GM12873 (cell line): ENCODE data around the gene DPH5.

Source experiments
- TF ChIP-seq, protein P1 (sequence below): IDR thresholded peaks from 2 replicates; pipeline ENCODE4 v1.5.1; 2012; ENCODE audit warnings: low read depth, mild to moderate bottlenecking, moderate library complexity, low read length, control low read depth; ENCODE audit not compliant: insufficient read depth; ENCODE audit errors: missing control alignments

Gene DPH5

DNA sequence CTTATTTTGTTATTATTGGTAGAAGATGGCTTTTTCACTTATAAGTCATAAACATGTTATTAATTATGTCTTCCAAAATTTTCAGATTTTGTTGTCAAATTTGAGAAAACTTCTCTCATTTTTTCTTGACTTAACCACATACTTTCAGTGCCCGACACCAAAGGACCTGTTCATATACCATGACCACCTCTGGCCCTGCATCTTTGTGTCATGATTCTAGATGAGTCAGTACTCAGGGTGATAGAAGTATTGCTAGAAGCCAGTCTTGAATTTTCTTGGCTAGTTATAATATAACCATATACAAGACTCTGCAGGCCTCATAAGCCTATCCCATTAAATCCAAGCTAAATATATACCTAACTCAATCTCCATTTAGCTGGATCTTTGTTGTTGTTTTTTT is 35.4 kb upstream of the DPH5 start:
- TF ChIP-seq, protein P1, sequence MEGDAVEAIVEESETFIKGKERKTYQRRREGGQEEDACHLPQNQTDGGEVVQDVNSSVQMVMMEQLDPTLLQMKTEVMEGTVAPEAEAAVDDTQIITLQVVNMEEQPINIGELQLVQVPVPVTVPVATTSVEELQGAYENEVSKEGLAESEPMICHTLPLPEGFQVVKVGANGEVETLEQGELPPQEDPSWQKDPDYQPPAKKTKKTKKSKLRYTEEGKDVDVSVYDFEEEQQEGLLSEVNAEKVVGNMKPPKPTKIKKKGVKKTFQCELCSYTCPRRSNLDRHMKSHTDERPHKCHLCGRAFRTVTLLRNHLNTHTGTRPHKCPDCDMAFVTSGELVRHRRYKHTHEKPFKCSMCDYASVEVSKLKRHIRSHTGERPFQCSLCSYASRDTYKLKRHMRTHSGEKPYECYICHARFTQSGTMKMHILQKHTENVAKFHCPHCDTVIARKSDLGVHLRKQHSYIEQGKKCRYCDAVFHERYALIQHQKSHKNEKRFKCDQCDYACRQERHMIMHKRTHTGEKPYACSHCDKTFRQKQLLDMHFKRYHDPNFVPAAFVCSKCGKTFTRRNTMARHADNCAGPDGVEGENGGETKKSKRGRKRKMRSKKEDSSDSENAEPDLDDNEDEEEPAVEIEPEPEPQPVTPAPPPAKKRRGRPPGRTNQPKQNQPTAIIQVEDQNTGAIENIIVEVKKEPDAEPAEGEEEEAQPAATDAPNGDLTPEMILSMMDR, result no peak

DNA sequence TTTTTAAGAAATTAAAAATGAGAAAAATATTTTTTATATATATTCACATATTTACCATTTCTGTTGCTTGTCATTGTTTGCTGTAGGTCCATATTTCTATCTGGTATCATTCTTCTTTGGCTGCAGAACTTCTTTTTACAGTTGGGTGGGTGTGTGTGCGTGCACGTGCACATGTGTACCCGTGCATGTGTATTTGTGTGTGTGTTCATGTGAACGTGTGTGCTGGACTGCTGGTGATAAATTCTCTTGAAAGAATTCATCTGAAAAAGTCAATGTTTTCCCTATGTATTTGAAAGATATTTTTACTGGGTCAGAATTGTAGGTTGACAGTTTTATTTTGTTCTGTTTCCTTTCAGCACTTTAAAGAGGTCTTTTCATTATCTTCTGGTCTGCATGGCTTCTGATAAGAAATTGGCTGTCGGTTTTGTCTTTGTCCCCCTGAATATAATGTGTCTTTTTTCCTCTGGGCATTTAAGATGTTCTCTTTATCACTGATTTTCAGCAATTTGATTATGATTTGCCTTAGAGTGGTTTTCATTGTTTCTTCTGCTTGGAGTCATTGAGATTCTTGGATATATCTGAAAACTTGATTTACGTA is 34.5 kb upstream of the DPH5 start:
- TF ChIP-seq, protein P1, result no peak

DNA sequence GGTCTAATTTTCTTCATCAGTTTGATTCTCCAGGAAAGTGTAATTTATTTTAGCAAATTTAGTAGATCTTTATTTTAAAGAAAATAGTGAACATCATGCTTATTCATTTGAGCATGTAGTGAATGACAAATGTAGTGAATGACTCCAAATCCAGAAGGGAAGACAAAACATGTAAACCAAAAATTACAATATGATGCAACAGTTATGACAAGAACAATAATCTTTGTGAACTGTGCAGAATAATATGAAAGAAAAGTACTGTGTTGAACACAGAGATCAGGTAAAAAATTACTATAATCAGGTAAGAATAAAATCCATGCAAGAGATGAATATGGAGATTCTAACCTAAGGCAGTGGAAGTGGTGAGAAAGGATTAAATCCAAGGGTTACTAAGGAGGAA is 30.0 kb upstream of the DPH5 start:
- TF ChIP-seq, protein P1, result no peak

DNA sequence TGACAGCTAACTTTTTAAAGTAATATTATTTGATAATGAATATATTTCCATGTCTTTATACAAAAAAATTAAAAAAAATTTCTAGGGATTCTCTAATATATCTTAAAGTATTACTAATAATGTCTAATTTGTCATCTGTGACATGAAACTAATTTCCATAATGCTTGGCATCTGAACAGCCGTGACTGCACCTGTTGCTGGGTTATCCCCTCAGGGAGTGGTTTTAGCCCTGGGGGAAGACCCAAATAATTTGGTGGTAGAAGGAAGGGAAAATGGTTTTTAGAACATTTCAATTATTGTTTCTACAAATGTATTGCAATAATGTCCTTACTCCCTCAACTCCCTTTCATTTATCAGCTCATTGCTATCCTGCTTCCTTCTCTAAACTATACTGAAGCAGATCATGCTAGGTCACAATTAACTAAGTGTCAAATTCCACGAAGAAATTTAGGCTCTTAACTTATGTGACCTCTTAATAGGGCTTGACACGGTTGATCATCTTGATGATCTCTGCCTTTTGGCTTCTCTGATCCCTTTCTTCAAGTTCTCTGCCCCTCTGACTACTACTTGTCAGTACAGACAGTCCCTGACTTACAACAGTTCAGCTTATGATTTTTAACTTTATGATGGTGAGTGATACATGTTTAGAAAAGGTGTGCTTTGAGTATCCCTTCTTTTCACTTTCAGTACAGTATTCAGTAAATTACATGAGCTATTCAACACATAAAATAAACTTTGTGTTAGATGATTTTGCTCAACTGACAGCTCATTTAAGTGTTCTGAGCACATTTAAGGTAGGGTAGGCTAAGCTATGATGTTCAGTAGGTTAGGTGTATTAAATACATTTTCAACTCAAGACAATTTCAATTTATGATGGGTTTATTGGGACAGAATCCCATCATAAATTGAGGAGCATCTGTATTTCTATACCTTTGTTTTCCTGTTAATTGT is 26.4 kb upstream of the DPH5 start:
- TF ChIP-seq, protein P1, result no peak

DNA sequence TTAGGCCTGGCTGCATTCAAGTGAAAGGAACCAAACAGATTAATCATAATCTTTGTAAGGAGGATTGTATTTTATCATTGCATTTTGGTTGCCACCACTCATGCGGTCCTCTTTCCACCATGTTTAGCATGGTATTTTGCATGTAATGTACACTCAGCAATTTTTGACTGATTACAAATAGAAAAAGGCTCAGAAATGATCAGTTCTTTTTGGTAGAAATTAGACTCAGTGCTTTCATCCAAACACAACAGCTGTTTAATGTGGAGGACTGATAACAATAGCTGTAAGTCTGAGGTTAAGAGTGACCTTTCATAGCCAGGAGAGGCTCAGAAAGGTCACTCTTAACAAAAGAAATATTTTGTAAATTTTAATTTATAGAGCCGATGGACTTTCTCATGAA is 25.3 kb upstream of the DPH5 start:
- TF ChIP-seq, protein P1, result no peak

DNA sequence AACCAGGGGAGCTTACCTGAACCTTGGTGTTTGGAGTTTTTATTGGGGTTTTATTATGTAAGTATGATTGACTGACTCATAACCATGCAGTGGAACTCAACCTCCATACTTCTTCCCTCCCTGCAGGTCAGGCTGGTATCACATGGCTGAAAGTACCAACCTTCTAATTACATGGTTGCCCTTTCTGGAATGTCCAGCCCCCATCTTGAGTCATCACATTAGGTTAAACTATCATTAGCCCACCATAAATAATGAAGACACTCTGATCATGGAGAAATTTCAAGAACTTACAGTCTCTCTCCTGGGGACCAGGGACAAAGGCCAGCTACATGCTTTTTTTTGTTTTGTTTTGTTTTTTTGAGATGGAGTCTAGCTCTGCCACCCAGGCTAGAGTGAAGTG is 19.2 kb upstream of the DPH5 start:
- TF ChIP-seq, protein P1, result no peak

DNA sequence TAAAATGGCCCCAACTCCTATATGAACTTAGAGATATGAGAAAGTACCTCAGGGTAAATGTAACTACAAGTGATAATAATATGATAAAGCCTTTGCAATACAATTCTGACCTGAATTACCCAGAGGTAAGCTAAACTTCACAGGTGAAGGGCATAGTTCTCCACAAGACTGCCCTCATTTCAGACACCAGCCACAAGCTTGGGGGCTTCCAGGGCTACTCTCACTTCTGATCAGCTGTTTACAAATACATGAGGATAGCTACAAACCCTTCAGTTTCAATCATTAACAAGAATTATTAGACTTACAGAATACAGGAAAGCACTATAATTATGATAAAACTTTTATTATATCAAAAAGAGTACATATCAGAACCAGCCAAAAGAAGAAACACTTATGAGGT is 18.7 kb upstream of the DPH5 start:
- TF ChIP-seq, protein P1, result no peak
